Esophagus squamous epithelium (tissue), 4 donors: ENCODE data around the gene PINLYP.

ENCODE experiments used
- CTCF ChIP-seq, 6 experiments: fragments of 450-650 bp in 4 of 6; fragments of 200-600 bp in 2 of 6; sonication (generic) in 2 of 6; IDR thresholded peaks; one replicate each; pipeline ENCODE4 v1.5.1; 2016 to 2019; ENCODE audit warnings: antibody characterized with exemption in 6 of 6, mild to moderate bottlenecking in 4 of 6, moderate library complexity in 4 of 6
- POLR2A ChIP-seq, 4 donors: fragments of 450-650 bp; IDR thresholded peaks; one replicate each; pipeline ENCODE4 v1.6.1; 2017; ENCODE audit warnings: antibody characterized with exemption in 4 of 4, mild to moderate bottlenecking in 4 of 4, moderate library complexity in 3 of 4

GRCh38 chr19:43574424-43575155 is 1.0 kb upstream of the PINLYP start:
- no peak for TF ChIP-seq POLR2A (IDR thresholded peaks at IDR 0.05)
- no peak for TF ChIP-seq CTCF (IDR thresholded peaks at IDR 0.05)
